ENCODE measurements around the gene PHLPP1. TPM values are rescaled to one million over a fixed set of nuclear protein-coding genes. Genes with fewer than 3 reads are reported as not detected.
A peak's percentile ranks its signal among the peaks of the same experiment; 100 is the strongest.
"Not testable (repeated sequence)": the region's sequence is repeated elsewhere in the genome, so short reads cannot be mapped to it uniquely, and the experiment has no call there.

Gene PHLPP1
- polyA plus RNA-seq (2012; ENCODE audit: insufficient read depth, insufficient read length) = 3.8 TPM

DNA sequence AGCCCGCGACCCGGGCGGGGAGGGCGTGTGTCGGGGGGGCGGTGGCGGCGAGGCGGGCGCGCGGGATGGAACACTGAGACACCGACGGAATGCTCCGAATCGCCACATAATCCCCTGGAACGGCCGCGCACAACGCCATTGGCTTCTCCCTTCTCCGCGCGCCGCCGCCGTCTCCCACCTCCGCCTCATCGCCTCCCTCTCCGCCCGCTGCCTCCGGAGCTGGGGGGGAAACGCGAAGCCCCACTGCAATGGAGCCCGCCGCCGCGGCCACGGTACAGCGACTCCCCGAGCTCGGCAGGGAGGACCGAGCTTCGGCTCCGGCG, at the start of gene PHLPP1:
Gene PHLPP1 (plus strand): TSS at position 106 of the 323 bp plus-strand sequence. CDS start 143 bp downstream, at position 249.
- DNase-seq (ENCODE audit: low read depth, low spot score) = no peak
- peak within 1 kb of the TSS; percentile 67 for H3K4me3 ChIP-seq (ENCODE audit: low read length)

GRCh38 chr18:62669225-62669624, 46.1 kb upstream of the PHLPP1 start:
- no peak for DNase-seq (ENCODE audit: low read depth, low spot score)
- no peak overlapping the region for H3K4me3 ChIP-seq (ENCODE audit: low read length)

- no peak overlapping the region for H3K4me3 ChIP-seq (ENCODE audit: low read length)
- no peak for DNase-seq (ENCODE audit: low read depth, low spot score)
Measured at GRCh38 chr18:62670573-62670972, 44.8 kb upstream of the PHLPP1 start.

DNA sequence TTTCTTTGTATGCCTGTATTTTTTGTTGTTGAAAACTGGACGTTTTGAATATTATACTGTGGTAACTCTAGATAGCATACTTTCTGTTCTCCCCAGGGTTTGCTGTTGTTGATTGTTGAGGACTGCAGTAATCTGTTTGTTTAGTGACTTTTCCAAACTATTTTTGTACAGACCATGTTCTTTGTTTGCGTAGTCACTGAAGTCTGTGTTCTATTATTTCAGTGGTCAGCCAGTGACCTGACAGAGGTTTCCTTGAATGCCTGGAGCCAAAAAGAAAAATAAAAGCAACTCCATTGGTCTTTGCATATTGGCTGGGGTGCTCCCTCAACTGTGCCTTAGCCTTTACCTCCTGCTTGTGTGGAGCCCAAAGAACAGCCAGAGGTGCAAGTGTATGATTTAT, 42.7 kb upstream of the PHLPP1 start:
- H3K4me3 ChIP-seq (ENCODE audit: low read length) = no peak overlapping the region
- DNase-seq (ENCODE audit: low read depth, low spot score) = no peak

- H3K4me3 ChIP-seq (ENCODE audit: low read length) = no peak overlapping the region
- DNase-seq (ENCODE audit: low read depth, low spot score) = no peak
Measured at GRCh38 chr18:62678847-62679485, 36.4 kb upstream of the PHLPP1 start.

DNA sequence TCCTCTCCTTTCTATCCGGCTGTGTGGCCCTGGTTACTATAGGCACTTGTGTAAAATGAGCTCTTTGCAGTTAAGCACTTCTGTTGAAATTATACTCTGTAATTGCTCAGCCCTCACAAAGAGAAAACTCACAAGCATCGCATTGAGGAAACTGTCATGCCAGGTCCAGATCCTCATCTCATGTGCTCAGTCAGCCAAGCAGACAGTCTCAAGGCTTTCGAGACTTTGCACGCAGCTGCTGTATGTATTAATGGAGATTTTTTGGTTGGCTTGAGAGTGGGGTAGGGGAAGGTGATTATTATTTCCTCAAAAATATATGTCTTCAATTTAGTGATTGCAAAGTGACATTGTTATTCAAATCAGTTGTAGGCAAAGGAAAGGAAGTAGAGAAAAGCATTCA, 33.0 kb upstream of the PHLPP1 start:
- H3K4me3 ChIP-seq (ENCODE audit: low read length) = no peak overlapping the region
- no peak for DNase-seq (ENCODE audit: low read depth, low spot score)

DNA sequence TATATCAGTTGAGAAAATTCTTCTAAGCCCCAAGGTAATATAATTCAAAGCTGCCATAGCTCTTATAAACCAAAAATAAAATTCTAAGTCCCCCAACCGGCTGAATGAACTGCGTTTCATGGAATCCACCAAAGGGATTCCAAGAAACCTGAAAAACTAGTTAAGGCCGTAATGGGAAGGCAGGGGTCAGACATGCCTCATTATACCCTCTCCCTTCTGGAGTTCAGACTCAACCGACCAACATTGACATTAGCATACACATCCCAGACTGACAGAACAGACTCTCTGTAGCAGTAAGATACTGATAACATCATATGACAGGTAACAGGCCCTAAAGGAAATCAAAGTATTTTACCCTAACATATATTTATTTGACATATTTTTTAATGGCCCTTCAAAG, 31.4 kb upstream of the PHLPP1 start:
- DNase-seq (ENCODE audit: low read depth, low spot score) = no peak
- no peak overlapping the region for H3K4me3 ChIP-seq (ENCODE audit: low read length)

DNA sequence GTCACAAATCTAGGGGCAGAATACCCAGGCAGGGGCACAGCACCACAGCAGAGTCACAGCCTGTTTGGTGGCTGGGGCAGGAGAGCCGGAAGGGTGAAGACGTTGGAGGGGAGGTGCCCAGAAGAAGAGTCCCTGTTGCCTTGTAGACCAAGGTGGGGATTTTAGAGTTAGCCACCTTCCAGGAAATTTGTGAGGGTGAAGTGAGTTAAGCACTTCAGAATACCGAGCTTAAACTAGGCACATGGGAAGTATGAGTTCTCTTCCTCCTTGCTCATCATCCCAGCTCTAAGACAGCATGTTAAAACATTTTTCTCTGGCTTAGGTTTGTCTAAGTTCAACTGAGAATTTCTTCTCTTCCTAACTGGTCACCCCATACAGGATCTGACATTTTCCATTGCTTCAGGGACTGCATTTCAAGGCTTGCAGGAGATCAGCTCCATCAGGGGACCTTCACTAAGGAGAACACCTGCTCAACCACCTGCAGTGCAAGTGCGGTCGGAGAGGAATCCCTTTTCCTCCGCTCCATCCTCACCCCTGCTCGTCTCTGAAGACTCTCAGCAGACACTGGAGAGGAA, 26.5 kb upstream of the PHLPP1 start:
- no peak overlapping the region for H3K4me3 ChIP-seq (ENCODE audit: low read length)
- DNase-seq (ENCODE audit: low read depth, low spot score) = no peak

DNA sequence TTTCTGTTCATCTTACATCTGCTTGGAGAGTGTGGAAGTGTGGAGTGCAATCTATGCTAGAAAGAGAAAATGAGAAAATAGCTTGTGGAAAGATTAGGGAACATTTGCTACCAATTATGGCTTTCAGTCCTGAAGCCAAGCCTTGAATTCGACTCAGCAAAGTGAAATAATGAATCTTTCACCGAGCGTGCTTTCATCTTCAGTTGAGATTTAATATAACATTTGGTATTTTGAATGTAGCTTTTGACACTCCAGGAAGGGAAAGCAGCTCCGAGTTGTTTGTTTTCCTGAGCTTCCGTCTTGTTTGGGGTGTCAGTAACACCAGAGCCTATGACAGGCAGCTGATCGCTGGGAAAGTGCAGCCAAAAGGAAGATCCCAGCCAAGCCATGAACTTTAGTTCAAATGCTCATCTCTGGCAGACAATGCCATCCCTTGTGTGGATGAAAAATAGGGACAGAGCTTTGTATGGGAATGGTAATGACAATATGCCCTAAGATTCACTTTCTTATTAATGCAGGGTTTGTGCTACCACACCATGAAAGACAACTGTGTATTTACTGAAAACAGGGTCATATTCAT, 25.0 kb upstream of the PHLPP1 start:
- H3K4me3 ChIP-seq (ENCODE audit: low read length) = no peak overlapping the region
- no peak for DNase-seq (ENCODE audit: low read depth, low spot score)

DNA sequence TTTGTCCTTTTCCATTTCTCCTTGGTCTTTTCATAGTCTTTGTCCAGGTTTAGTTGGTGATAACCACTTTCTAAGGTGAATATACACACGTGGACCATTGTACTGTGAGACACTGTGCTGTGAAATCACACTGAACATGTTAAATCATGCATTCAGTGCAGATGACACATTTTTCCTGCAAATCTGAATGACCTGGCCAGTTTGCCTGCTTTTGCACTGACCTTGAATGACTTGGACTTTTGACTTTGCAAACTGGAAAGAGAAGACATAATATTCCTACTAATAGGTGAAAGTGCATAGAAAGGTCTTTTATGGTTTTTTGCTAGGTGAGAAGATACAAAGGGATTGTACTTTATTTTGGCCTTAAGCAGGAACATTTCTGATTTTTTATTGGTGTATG, 21.7 kb upstream of the PHLPP1 start:
- DNase-seq (ENCODE audit: low read depth, low spot score) = no peak
- H3K4me3 ChIP-seq (ENCODE audit: low read length) = no peak overlapping the region

DNA sequence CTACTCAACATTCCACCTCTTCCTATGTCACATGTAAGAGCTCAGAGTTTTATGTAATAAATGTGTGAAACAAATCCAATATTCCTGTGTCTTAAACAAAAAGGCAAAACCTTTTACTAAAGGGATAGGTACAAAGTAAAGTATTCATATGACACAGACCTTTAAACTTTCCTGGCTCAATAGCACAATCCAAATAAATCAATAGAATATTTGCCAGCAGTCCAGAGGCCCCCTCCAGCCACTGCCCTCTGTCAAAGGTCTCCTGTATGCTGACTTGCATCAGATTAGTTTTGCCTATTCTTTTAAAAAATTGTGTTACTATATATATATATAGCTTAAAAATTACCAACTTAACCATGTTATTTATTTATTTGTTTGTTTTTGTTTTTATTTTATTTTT, 17.7 kb upstream of the PHLPP1 start:
- H3K4me3 ChIP-seq (ENCODE audit: low read length) = no peak overlapping the region
- DNase-seq (ENCODE audit: low read depth, low spot score) = no peak

- peak; percentile 37 for DNase-seq (ENCODE audit: low read depth, low spot score)
- no peak overlapping the region for H3K4me3 ChIP-seq (ENCODE audit: low read length)
Measured at GRCh38 chr18:62702259-62702658, 13.1 kb upstream of the PHLPP1 start.

DNA sequence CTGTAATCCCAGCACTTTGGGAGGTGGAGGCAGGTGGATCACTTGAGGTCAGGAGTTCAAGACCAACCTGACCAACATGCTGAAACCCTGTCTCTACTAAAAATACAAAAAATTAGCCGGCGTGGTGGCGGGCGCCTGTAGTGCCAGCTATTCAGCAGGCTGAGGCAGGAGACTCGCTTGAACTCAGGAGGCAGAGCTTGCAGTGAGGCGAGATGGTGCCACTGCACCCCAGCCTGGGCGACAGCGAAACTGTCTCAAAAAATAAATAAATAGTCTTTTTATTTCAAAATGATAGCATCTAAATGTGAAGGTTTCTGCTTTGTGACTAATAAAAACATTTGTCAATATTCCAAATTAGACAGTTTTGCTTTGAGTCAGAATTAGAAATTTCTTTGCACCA, 8.5 kb upstream of the PHLPP1 start:
- not testable (repeated sequence) for DNase-seq (ENCODE audit: low read depth, low spot score); H3K4me3 ChIP-seq (ENCODE audit: low read length)

- not testable (repeated sequence) for H3K4me3 ChIP-seq (ENCODE audit: low read length); DNase-seq (ENCODE audit: low read depth, low spot score)
Measured at GRCh38 chr18:62709908-62710307, 5.4 kb upstream of the PHLPP1 start.

- DNase-seq (ENCODE audit: low read depth, low spot score) = no peak
- H3K4me3 ChIP-seq (ENCODE audit: low read length) = no peak overlapping the region
Measured at GRCh38 chr18:62710417-62710816, 4.9 kb upstream of the PHLPP1 start.

DNA sequence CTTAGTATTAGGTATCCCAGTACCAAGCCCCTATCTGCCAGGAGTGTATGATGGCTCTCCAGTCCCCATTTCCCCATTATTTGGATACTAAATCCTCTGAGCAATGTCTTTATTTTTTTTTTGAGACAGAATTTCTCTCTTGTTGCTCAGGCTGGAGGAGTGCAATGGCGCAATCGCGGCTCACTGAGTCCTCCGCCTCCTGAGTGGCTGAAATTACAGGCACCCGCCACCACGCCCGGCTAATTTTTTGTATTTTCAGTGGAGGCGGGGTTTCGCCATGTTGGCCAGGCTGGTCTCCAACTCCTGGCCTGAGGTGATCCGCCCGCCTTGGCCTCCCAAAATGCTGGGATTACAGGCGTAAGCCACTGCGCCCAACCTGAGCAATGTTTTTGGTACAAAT, 3.6 kb upstream of the PHLPP1 start:
- DNase-seq (ENCODE audit: low read depth, low spot score) = no peak
- no peak overlapping the region for H3K4me3 ChIP-seq (ENCODE audit: low read length)

DNA sequence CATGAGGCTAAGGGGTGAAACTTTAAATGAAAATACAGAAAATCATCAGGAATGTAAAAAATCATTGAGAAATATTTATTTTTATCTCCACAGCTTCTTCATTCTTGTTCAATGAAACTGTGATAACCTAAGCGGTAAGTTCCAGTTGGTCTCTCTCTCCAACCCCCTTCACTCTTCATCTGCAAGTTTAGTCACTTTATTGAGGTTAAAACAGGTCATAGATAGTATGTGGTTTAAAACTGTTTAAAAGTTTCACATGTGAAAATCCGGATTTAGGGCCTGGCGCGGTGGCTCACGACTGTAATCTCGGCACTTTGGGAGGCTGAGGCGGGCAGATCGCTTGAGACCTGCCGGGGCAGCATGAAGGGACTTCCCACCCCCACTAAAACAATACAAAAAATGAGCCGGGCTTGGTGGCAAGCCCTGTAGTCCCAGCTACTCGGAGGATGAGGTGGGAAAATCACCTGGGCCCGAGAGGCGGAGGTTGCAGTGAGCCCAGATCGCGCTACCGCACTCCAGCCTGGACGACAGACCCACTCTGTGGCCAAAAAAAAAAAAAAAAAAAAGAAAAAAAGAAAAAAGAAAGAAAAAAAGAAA, 1.6 kb upstream of the PHLPP1 start:
- no peak for DNase-seq (ENCODE audit: low read depth, low spot score)
- H3K4me3 ChIP-seq (ENCODE audit: low read length) = no peak overlapping the region

GRCh38 chr18:62714671-62715435, 488 bp upstream of the PHLPP1 start:
- H3K4me3 ChIP-seq (ENCODE audit: low read length) = peak overlapping the region; percentile 67
- DNase-seq (ENCODE audit: low read depth, low spot score) = peak; percentile 87

- no peak for DNase-seq (ENCODE audit: low read depth, low spot score)
- H3K4me3 ChIP-seq (ENCODE audit: low read length) = peak overlapping the region; percentile 67
Measured at GRCh38 chr18:62715759-62716615, 646 bp downstream of the PHLPP1 start.

Measured in Jurkat, Clone E6-1 (cell line).